HG03575 (cell line): ENCODE measurements around the gene TTC7B.

ENCODE experiments used
- ATAC-seq: cut with Tn5 transposase; IDR thresholded peaks from one replicate; pipeline ENCODE4 v1.9.1; 2021; ENCODE audit not compliant: unreplicated experiment, insufficient number of reproducible peaks, low FRiP score; ENCODE audit errors: extremely low read depth

Gene TTC7B

GRCh38 chr14:90599748-90600507, 216.3 kb downstream of the TTC7B start:
- ATAC-seq = no peak

DNA sequence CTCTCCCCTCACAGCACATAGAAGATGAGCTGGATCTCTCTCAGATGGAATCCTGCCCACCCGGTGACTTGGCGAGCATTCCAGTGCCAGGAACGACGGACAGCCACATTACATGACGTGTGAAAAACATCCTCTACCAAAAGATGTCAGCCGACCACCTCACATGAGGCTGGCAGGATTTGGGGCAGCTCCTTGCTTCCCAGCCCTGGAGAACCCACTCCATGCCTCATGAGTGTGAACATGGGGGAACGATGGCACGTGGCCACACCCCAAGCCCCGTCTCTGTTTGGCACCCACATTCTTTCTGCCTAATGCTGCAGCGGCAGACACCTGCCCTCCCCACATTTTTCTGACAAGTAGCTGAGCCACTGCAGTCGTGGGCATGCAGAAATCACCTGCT, 216.9 kb downstream of the TTC7B start:
- no peak for ATAC-seq

DNA sequence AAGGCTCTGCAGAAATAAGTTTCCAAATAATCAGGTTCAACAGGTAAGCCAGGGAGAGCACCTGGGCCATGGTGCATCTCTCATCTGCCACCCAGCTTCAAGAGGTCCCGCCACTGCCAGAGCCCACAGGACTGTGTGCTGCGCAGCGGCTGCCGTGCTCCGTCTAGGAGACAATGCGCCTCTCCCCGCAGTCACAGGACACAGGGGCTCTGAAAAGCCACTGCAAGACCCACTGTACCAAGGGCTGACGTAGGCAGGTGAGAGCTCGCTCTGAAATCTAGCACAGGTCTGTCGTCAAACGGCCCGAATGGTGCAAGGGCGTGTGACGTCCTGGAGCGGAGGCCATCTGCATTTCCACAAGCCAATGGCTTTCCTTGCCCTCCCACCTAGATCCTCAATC, 218.3 kb downstream of the TTC7B start:
- ATAC-seq = no peak

- ATAC-seq = no peak
Observed at GRCh38 chr14:90596733-90597132, 219.5 kb downstream of the TTC7B start.

- ATAC-seq = no peak
Observed at GRCh38 chr14:90593254-90594040, 222.8 kb downstream of the TTC7B start.

DNA sequence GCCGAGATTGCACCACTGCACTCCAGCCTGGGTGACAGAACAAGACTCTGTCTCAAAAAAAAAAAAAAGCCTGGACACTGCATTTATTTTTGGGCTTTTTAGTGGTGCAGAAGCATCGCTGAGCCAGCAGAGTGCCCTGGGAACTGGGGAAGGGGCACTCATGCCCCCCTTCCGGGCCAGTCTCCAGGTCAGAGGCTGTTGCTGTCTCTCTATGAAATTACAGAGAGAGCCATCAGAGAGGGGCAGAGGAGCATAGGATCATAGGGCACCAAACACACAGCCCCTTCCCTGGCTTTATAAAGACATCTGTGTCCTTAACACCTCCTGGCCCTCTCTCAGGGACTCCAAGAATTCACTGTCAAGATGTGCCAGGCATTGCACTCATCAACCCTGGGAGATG, 223.6 kb downstream of the TTC7B start:
- ATAC-seq = no peak

- ATAC-seq = no peak
Observed at GRCh38 chr14:90587918-90588317, 228.3 kb downstream of the TTC7B start.

- no peak for ATAC-seq
Observed at GRCh38 chr14:90587252-90587910, 228.8 kb downstream of the TTC7B start.

- no peak for ATAC-seq
Observed at GRCh38 chr14:90585106-90585505, 231.1 kb downstream of the TTC7B start.

GRCh38 chr14:90583916-90584605, 232.2 kb downstream of the TTC7B start:
- ATAC-seq = no peak

- ATAC-seq = no peak
Observed at GRCh38 chr14:90583427-90583826, 232.8 kb downstream of the TTC7B start.

GRCh38 chr14:90582166-90582565, 234.1 kb downstream of the TTC7B start:
- no peak for ATAC-seq

- ATAC-seq = no peak
Observed at GRCh38 chr14:90581745-90582144, 234.5 kb downstream of the TTC7B start.

DNA sequence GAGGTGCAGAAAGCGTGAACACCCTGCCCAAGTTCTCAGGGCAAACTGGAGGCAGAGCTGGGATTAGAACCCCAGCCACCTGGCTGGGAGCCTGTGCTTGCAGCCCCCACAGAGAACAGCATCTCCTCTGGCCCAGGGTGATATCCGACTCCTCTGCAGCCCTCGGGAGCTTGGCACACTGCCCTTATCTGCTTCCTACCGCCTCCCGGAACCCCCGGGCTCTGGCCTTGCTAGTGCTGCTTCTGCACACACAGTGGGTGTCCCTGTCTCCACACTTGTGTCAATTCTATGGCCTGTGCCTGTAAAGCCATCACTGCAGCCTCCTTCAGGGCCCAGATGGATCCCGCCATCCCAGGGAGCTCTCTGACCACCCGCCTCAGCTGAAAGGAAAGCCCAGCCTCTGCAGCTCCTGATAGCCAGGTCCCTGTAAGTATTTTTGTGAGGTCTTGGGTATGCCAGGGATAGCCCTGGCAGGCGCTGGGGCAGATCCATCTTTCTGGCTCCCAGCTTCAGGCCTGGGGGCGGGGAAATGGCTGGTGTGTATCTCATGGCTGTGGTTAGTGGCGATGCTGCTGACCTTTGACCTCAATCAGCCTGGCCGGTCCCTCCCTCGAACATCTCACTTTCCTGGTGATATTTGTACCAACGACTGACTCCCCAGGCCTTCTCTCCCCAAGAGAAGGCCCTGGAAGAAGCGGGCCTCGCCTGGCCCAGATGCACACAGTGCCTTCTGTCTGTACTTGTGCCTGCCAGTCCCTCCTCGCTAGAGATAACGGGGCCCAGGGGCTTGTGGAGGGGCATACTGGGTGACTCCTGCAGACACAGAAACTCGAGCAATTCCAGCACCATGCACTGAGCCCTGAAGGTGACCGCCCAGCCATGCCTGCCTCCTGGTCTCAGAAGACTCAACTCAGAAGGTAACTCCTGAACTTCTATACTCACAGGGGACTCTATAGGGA, 235.6 kb downstream of the TTC7B start:
- ATAC-seq = no peak

GRCh38 chr14:90579816-90580215, 236.4 kb downstream of the TTC7B start:
- ATAC-seq = no peak

DNA sequence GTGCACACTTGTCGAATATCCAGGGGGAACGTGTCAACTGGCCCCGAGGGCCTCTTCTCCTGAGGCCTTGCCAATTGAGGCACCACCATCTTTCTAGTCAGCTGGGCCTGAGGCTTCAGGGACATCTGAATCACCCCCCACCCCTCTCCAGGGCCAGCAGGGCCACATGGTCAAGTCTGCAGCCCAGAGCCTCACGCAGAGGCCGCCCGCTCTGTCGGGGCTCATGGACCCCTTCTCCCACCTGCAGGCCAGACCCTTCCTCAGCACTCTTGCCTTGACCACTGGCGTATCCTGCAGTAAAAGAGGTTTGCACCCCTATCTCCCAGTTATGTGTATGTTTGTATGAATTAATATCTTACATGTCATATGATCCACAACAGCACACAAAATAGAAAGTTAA, 237.1 kb downstream of the TTC7B start:
- ATAC-seq = no peak

- no peak for ATAC-seq
Observed at GRCh38 chr14:90578283-90578985, 237.8 kb downstream of the TTC7B start.
